Heart left ventricle (tissue), 13 donors: ENCODE results near the gene MED15.

Source experiments
- CTCF ChIP-seq, 12 donors: fragments of 200-600 bp; sonication (generic) in 4 of 12; IDR thresholded peaks; one replicate each; pipeline versions ENCODE4 v1.5.0 to v1.8.0; 2018 to 2022; ENCODE audit warnings: antibody characterized with exemption in 12 of 12, mild to moderate bottlenecking in 5 of 12
- POLR2A ChIP-seq, 2 donors: fragments of 450-650 bp; IDR thresholded peaks; one replicate each; pipeline ENCODE4 v1.6.1; 2017; ENCODE audit warnings: antibody characterized with exemption in 2 of 2, mild to moderate bottlenecking in 2 of 2, moderate library complexity in 2 of 2
- donor health status: ischemic (EF 13 %, LVEDD 7.1; RV severe dilation, severe dysfunction).
- donor health status: DM: no; HTN: yes; CAD: no.
- donor health status: DM: no; HTN: no; CAD: no.
- donor health status: ischemic (EF 25% LVEDD 6.9; RV normal size, moderate dysfunction).
- donor health status: ischemic (EF 25% LVEDD 5.7; RV mildly dilated, moderate dysfunction).
- donor health status: ischemic (EF 35%, LVEDD 5.7; RV mildly dilated, moderate dysfunction).
- donor health status: nonischemic (EF 11% LVEDD 7.7; RV severe dilation, severe dysfunction).
- donor health status: DM: yes; HTN: yes; CAD: no.
- donor health status: PGD.
- donor health status: ischemic (EF 29% LVEDD 5.4; RV normal size, mild dysfunction).
- donor health status: nonischemic (EF 23%, LVEDD 6.1; RV moderate dilation, normal function).

GRCh38 chr22:20542055-20542454 lies 34.6 kb downstream of the MED15 start:
- TF ChIP-seq CTCF (IDR thresholded peaks at IDR 0.05) (no peak), POLR2A (IDR thresholded peaks at IDR 0.05) (no peak)
